G401 (cell line): Measurements from ENCODE around the gene CAP1. TPM values are rescaled to one million over a fixed set of nuclear protein-coding genes. Genes with fewer than 3 reads are reported as not detected.
"Not testable (repeated sequence)": the region's sequence is repeated elsewhere in the genome, so short reads cannot be mapped to it uniquely, and the experiment has no call there.

ENCODE experiments used
- DNase-seq: peaks from one replicate; pipeline ENCODE4 v3.0.0-alpha.2; 2015; ENCODE audit warnings: low spot score
- in situ Hi-C: cut with HindIII; loops from 2 replicates; pipeline ENCODE4 v1.10.0; 2016; ENCODE audit warnings: low sequenced_read_pairs, mixed read lengths
- total RNA-seq: library from RNA; depleted of rRNA; stranded (reverse); fragments of >200 nt; shearing (Covaris generic); gene quantifications from 2 replicates; pipeline ENCODE4 v1.2.3, GENCODE V29; 2014

The CAP1 gene
- total RNA-seq, 1 experiment from 2014 or later, result 183 TPM

GRCh38 chr1:40056519-40057309 is 16.2 kb downstream of the CAP1 start:
- no peak for DNase-seq
- in situ Hi-C loops, result no loop called here

- no peak for DNase-seq
- in situ Hi-C loops, result no loop called here
These were observed 16.9 kb downstream of the CAP1 start for GRCh38 chr1:40057310-40058030.

GRCh38 chr1:40058097-40058452 is 17.5 kb downstream of the CAP1 start:
- in situ Hi-C loops, result no loop called here
- no peak for DNase-seq

GRCh38 chr1:40058453-40059337 is 18.2 kb downstream of the CAP1 start:
- in situ Hi-C loops, result no loop called here

GRCh38 chr1:40059338-40059959 is 18.9 kb downstream of the CAP1 start:
- DNase-seq, result no peak
- in situ Hi-C loops, result no loop called here

More at GRCh38 chr1:40058453-40059337, 18.2 kb downstream of the CAP1 start:
- no peak for DNase-seq

GRCh38 chr1:40059960-40060750 is 19.6 kb downstream of the CAP1 start:
- no peak for DNase-seq
- in situ Hi-C loops, result no loop called here

- in situ Hi-C loops, result no loop called here
- no peak for DNase-seq
These were observed 24.4 kb downstream of the CAP1 start for GRCh38 chr1:40064797-40065499.

- DNase-seq, result no peak
- in situ Hi-C loops, result no loop called here
These were observed 26.5 kb downstream of the CAP1 start for GRCh38 chr1:40067023-40067422.

GRCh38 chr1:40067851-40068250 is 27.3 kb downstream of the CAP1 start:
- in situ Hi-C loops, result no loop called here
- no peak for DNase-seq

GRCh38 chr1:40072142-40072541 is 31.6 kb downstream of the CAP1 start:
- in situ Hi-C loops, result no loop called here
- no peak for DNase-seq

GRCh38 chr1:40073062-40073461 is 32.5 kb downstream of the CAP1 start:
- DNase-seq, result no peak

GRCh38 chr1:40075266-40075665 is 34.7 kb downstream of the CAP1 start:
- no peak for DNase-seq
- in situ Hi-C loops, result no loop called here

More at GRCh38 chr1:40073062-40073461, 32.5 kb downstream of the CAP1 start:
- in situ Hi-C loops, result no loop called here

GRCh38 chr1:40076895-40077312 is 36.4 kb downstream of the CAP1 start:
- DNase-seq, result no peak
- in situ Hi-C loops, result no loop called here

- in situ Hi-C loops, result no loop called here
These were observed 38.2 kb downstream of the CAP1 start for GRCh38 chr1:40078512-40079333.

GRCh38 chr1:40079774-40080400 is 39.4 kb downstream of the CAP1 start:
- in situ Hi-C loops, result no loop called here
- DNase-seq, result no peak

More at GRCh38 chr1:40078512-40079333, 38.2 kb downstream of the CAP1 start:
- DNase-seq, result peak; percentile 54

GRCh38 chr1:40081871-40082270 is 41.3 kb downstream of the CAP1 start:
- no peak for DNase-seq
- in situ Hi-C loops, result no loop called here

GRCh38 chr1:40084750-40085149 is 44.2 kb downstream of the CAP1 start:
- in situ Hi-C loops, result not testable (repeated sequence)
- peak; percentile 80 for DNase-seq
